Measurements from ENCODE around the gene CES2. TPM values are rescaled to one million over a fixed set of nuclear protein-coding genes. Genes with fewer than 3 reads are reported as not detected.

The CES2 gene
- total and polyA plus RNA-seq, 2 of the 8 experiments (the other 6 are each of a cell fraction or from before 2014, with no cell fraction given), result 8.6 to 14.7 TPM

DNA sequence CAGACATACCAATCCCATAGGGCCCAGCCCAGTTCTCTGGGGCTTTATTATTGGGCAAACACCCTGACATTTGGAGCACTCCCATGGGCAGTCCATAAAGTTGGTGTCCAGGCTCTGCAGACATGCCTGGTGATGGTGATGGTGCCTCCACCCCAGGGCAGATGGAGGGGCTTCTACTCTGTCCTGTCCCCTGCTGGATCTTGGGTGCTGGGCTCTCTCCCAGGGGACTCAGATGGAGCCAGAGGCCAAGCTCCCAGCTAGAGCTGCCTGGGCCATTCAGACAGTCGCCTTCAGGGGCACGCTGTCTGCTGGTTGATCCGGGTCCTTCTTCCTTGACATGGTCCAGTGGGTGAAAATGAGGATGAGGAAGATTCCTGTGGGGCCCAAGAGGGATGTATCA, 27.2 kb upstream of the CES2 start:
- Histone ChIP-seq H3K18ac (ENCODE audit: extremely low read depth, low read length) (no peak overlapping the region), H3K36me3 (ENCODE audit: control insufficient read depth in 2 of 4, insufficient read depth in 4 of 4, low read length in 3 of 4) (no peaks in the 10 kb centered on the region), H3K4me3 (ENCODE audit: extremely low read depth in 1 of 4, insufficient read depth in 2 of 4, low read depth in 3 of 4, low read length in 4 of 4) (no peak overlapping the region), H2BK120ac (replicated peaks; ENCODE audit: low read depth, low read length) (no peak overlapping the region), H4K91ac (replicated peaks; ENCODE audit: insufficient read length, low read length) (no peak overlapping the region), H2AK5ac (ENCODE audit: low read depth, low read length) (no peak overlapping the region), H3K79me1 (ENCODE audit: low read depth, low read length) (no peaks in the 10 kb centered on the region), H2AFZ (ENCODE audit: low read length) (no peak overlapping the region), H3K4me2 (ENCODE audit: insufficient read depth in 1 of 2, low read depth in 2 of 2, low read length in 2 of 2) (no peak overlapping the region), H4K5ac (ENCODE audit: insufficient read length, low read depth, low read length) (no peak overlapping the region), H3K14ac (ENCODE audit: insufficient read length) (no peak overlapping the region), H2BK5ac (ENCODE audit: low read depth, low read length) (no peak overlapping the region), H3K27ac (ENCODE audit: low read depth, low read length) (no peak overlapping the region), H3K23ac (ENCODE audit: insufficient read length) (no peak overlapping the region), H2BK20ac (ENCODE audit: low read length) (no peak overlapping the region), H4K20me1 (replicated peaks in 1 of 2; ENCODE audit: control insufficient read depth in 1 of 2, insufficient read depth in 2 of 2, low read length in 2 of 2) (peaks cover 0 to 2% of the 10 kb centered on the region in 2 experiments), H3K56ac (replicated peaks; ENCODE audit: insufficient read length, low read depth, low read length) (no peak overlapping the region), H3K27me3 (replicated peaks in 1 of 4; ENCODE audit: control insufficient read depth in 3 of 4, extremely low read depth in 1 of 4, insufficient read depth in 3 of 4, low read length in 3 of 4) (no peaks in the 10 kb centered on the region; a peak in 2 of 7 replicates), H3K23me2 (ENCODE audit: low read depth, low read length) (no peaks in the 10 kb centered on the region), H3K9ac (replicated peaks in 1 of 4; ENCODE audit: extremely low read depth in 1 of 4, low read depth in 3 of 4, low read length in 3 of 4) (no peak overlapping the region), H4K8ac (ENCODE audit: extremely low read depth, insufficient read depth, low read length) (no peak overlapping the region), H2BK12ac (ENCODE audit: low read depth, low read length) (no peak overlapping the region), H3K4ac (replicated peaks; ENCODE audit: insufficient read length, low read depth, low read length) (no peak overlapping the region), H3K79me2 (ENCODE audit: control insufficient read depth in 1 of 2, insufficient read depth in 2 of 2, low read length in 2 of 2) (no peaks in the 10 kb centered on the region), H2BK15ac (ENCODE audit: low read length) (no peak overlapping the region), H3K9me3 (ENCODE audit: insufficient read depth in 2 of 2, low read depth in 1 of 2, low read length in 1 of 2) (no peaks in the 10 kb centered on the region), H3K4me1 (replicated peaks in 1 of 4; ENCODE audit: control insufficient read depth in 3 of 4, insufficient read depth in 4 of 4, low read length in 3 of 4) (peaks cover 0 to 5% (median 0%) of the 10 kb centered on the region in 4 experiments; a peak in 2 of 7 replicates)
- 87% methylated on average over 3 of the region's 3 CpGs; no CpG with 5 or more reads in 1 of the 2 experiments for WGBS, 2 experiments (ENCODE audit: extremely low coverage in 1 of 2, insufficient coverage in 1 of 2, insufficient read length in 1 of 2, insufficient replicate concordance in 2 of 2, low coverage in 1 of 2, low lambda C conversion rate in 2 of 2, missing lambda C conversion rate in 1 of 2)
- ChIA-PET POLR2A (ENCODE audit: partially characterized antibody) (no interaction called here), CTCF (ENCODE audit: partially characterized antibody) (interaction anchor here (1.5 to 42.0 kb wide), 4 partner anchors 8 to 39 kb away, joined by 4 to 1009 read pairs (median 512); partner anchors contain the start of genes CDH16, PDP2 and RRAD)
- no peak for FAIRE-seq
- DNase-seq (ENCODE audit: low read depth in 1 of 2, low spot score in 2 of 2), result no peak
- TF ChIP-seq CTBP2 (IDR thresholded peaks at IDR 0.05; ENCODE audit: borderline replicate concordance, insufficient read depth, insufficient read length, low read length) (no peak), SIRT6 (IDR thresholded peaks at IDR 0.05; ENCODE audit: low read length) (no peak), SP4 (IDR thresholded peaks at IDR 0.05; ENCODE audit: low read length) (no peak), NANOG (IDR thresholded peaks at IDR 0.05; ENCODE audit: insufficient read depth, low read depth, low read length, poor library complexity, severe bottlenecking) (no peak), BCL11A (IDR thresholded peaks at IDR 0.05; ENCODE audit: low read depth in 2 of 2, low read length in 2 of 2) (no peak), CREB1 (IDR thresholded peaks at IDR 0.05) (no peak), HDAC6 (IDR thresholded peaks at IDR 0.05; ENCODE audit: low read depth, low read length) (no peak), SIX5 (IDR thresholded peaks at IDR 0.05; ENCODE audit: low read depth, low read length) (no peak), CEBPB (IDR thresholded peaks at IDR 0.05; ENCODE audit: low read depth, low read length) (no peak), MAFK (IDR thresholded peaks at IDR 0.05; ENCODE audit: low read depth, low read length) (no peak), KDM4A (IDR thresholded peaks at IDR 0.05; ENCODE audit: low read depth, low read length, severe bottlenecking) (no peak), JUND (IDR thresholded peaks at IDR 0.05; ENCODE audit: low read length) (no peak), EGR1 (IDR thresholded peaks at IDR 0.05; ENCODE audit: borderline replicate concordance, low read depth, low read length) (no peak), POLR2AphosphoS5 (IDR thresholded peaks at IDR 0.05; ENCODE audit: low read depth, low read length) (no peak)
- TF ChIP-seq, protein P1, sequence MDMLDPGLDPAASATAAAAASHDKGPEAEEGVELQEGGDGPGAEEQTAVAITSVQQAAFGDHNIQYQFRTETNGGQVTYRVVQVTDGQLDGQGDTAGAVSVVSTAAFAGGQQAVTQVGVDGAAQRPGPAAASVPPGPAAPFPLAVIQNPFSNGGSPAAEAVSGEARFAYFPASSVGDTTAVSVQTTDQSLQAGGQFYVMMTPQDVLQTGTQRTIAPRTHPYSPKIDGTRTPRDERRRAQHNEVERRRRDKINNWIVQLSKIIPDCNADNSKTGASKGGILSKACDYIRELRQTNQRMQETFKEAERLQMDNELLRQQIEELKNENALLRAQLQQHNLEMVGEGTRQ (IDR thresholded peaks at IDR 0.05; ENCODE audit: low read length), result no peak

All from H1 (cell line).